HG02840 (cell line): ENCODE measurements around the gene OR4K15.
"Not testable (repeated sequence)": the region's sequence is repeated elsewhere in the genome, so short reads cannot be mapped to it uniquely, and the experiment has no call there.

Experiments
- ATAC-seq: cut with Tn5 transposase; IDR thresholded peaks from one replicate; pipeline ENCODE4 v1.9.1; 2021; ENCODE audit warnings: mild to moderate bottlenecking, moderate library complexity, moderate number of reproducible peaks; ENCODE audit not compliant: unreplicated experiment, low FRiP score

OR4K15 gene, protein sequence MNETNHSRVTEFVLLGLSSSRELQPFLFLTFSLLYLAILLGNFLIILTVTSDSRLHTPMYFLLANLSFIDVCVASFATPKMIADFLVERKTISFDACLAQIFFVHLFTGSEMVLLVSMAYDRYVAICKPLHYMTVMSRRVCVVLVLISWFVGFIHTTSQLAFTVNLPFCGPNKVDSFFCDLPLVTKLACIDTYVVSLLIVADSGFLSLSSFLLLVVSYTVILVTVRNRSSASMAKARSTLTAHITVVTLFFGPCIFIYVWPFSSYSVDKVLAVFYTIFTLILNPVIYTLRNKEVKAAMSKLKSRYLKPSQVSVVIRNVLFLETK

DNA sequence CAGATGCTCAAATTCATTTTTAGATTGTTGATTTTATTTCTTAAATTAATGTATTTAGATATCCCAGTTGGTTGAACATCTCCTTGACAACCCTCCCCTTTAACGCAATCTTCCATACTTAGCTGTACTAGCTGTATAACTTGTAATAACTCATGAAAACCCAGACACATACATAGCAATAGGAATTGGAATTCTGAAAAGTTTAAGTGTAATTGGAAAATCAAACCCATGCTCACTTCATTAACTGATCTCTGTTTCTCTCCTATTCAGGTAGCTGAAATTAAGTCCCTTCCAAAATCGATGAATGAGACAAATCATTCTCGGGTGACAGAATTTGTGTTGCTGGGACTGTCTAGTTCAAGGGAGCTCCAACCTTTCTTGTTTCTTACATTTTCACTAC is at the start of gene OR4K15:
TSS of gene OR4K15 (plus strand) at position 301 of the 400 bp plus-strand sequence. CDS start at position 301, 0 bp downstream.
- no peak for ATAC-seq

DNA sequence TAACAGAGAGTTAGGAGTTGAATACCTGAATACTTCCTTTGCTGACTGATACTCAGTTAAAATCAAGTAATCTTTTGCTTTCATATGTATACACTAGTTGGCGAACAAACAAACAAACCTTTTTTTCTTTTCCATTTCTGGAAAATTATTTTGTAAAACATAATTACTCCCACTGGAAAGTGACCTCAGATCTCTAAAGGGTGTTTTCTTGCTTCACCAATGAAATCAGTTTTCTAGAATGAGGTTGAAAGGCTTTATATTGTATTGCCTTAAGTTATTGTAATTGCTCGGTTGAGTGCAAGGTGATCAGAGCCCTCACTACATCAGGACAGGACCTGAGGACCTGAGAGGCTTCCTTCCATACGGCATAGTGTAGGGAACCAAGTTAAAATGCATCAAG is 44.8 kb upstream of the OR4K15 start, which contains the start of gene OR4K1:
TSS of gene OR4K1 (plus strand) at position 301 of the 400 bp plus-strand sequence. CDS start 4,750 bp downstream, outside the sequence.
- ATAC-seq = no peak

DNA sequence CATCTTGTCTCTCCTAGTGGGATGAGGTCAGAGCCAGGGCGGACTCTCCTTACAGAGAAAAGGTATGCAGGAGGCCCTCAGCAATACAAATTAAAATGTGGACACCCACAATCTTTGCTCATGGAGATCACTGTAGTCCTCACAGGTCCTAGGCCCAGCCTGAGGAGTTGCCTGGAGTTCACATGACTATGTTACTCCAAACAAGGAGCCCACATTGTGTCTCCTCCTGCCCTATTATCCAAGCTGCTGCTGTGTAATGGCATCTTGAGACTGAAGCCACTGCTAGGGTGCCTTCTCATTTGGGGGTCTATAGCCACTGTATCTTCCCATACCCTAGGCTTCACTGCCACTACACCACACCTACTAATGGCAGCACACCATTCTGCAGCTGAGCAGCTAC is 33.7 kb upstream of the OR4K15 start:
- ATAC-seq = no peak

DNA sequence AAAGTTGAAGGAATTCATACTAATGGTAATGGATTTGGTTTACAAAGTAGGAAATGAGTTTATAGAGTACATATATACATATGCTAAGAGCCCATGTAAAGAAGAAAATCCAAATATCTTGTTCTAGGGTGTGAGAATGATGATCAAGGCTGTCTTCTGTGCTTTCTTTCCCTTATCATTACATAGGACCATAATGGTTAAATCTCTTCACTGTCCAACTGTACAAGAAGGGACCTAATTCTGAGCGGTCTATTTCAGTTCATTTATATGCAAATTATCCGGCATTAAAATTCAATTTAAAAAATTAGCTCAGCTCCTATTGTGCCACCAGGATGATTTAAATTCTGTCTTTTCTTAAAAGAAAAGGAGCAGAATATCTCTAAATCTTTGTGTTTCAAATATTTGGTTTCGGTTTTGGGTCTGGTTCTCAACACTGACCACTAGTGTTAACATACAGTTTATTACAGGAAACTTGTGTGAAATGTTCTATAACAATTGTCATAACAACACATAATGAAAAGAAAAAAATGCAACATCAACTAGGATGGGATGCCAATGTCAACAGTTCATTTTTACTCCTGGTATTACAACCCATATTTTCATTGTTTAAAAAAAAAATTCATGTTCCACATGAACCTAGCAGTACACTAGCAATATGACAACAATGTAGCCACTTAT is 27.8 kb upstream of the OR4K15 start:
- no peak for ATAC-seq

DNA sequence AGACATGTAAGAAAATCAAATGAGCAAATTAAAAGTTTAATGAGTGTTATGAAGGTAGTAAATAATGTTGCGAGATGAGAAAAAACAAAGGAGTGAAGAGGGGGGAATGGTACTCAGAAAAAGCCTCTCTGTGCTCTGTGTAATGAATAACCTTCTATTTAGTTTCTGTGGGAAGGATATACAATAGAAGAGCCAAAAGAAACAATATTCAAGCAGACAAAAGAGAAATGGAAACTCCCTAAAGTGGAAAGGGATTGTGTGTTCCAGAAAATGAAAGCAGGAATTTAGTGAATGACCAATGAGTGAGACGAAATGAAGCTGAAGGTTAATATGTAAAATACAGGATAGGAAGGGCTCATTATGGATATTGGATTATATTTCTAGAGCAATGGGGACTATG is 26.2 kb upstream of the OR4K15 start:
- ATAC-seq = no peak

DNA sequence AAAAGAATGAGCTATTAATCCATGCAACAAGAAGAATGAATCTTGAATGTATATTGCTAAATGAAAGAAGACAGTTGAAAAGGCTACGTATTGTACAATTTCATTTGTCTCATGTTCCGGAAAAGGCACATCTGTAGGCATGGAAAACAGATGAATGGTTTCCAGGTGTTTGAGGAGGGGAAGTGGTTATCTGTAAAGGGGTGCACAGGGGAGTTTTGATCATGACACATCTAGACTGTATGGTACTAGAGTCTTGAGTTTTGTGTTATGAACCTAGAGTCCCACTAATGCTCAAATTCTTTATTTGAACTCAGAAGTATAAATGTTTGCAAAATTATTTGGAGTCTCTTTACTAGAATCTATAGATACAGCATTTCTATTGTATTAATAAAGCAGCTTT is 5.7 kb upstream of the OR4K15 start:
- ATAC-seq = not testable (repeated sequence)

DNA sequence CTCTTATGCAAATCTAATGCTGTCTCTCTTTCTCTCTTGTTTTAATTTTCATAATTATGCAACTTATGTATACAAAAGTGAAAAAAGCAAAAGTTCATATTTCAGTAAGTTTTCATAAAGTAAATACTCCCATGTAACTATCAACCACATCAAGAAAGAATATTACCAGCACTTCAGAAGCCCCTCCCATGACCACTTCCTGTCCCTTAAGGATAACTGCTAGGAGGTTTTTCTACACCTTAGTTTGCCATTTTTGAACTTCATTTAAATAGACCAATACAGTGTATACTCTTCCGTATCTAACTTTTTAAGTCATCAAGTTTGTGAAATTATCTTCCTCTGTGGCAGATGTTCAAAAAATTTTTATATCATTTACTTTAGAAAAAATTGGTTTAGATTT is 547 bp upstream of the OR4K15 start:
- ATAC-seq = no peak

DNA sequence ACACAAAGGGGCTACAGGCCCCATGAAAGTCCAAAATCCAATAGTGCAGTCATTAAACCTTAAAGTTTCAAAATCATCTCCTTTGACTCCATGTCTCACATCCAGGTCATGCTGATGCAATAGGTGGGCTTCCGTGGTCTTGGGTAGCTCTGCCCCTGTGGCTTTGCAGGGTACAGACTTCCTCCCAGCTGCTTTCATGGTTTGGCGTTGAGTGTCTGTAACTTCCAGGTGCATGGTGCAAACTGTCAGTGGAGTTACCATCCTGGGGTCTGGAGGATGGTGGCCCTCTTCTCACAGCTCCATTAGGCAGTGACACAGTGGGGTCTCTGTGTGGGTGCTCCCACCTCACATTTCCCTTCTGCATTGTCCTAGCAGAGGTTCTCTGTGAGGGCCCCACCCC is 18.0 kb downstream of the OR4K15 start:
- ATAC-seq = no peak

DNA sequence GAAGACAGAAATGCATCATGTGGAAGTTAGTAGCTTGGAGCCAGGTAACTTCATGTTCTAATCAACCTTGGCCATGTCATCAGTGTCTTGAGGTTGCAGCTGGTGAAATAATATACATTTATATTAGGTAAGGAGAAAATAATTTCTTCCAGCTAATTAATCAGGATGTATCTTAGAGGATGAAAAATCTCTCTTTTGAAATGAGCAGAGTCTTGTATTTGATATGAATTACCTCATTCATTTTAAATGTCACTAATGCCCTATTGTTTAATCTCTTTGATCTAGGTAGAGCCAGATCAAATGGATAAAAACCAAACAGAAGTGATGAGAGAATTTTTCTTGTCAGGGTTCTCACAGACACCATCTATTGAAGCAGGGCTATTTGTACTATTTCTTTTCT is 26.5 kb downstream of the OR4K15 start, which contains the start of gene OR4Q2:
TSS of gene OR4Q2 (plus strand) at position 301 of the 400 bp plus-strand sequence.
- no peak for ATAC-seq

DNA sequence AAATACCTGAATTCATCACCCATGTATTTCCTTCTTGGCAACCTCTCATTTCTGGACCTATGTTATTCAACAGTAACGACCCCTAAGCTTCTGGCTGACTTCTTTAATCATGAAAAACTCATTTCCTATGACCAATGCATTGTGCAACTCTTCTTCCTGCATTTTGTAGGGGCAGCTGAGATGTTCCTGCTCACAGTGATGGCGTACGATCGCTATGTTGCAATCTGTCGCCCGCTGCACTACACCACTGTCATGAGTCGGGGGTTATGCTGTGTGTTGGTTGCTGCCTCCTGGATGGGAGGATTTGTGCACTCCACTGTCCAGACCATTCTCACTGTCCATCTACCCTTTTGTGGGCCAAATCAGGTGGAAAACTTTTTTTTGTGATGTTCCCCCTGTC is 26.9 kb downstream of the OR4K15 start:
- ATAC-seq = no peak

DNA sequence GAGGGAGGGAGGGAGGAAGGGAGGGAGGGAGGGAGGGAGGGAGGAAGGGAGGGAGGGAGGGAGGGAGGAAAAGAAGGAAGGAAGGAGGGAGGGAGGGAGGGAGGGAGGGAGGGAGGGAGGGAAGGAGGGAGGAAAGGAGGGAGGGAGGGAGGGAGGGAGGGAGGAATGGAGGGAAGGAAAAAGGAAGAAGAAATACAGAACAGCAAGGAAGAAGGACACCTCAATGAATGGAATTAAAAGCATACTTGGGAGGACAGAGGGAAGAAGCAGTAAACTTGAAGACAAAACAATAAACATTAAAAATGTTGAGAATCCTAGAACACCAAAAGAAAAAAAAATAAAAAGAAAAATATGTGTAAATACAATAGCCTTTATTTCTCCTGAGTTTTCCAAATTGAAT is 32.8 kb downstream of the OR4K15 start:
- ATAC-seq = no peak

DNA sequence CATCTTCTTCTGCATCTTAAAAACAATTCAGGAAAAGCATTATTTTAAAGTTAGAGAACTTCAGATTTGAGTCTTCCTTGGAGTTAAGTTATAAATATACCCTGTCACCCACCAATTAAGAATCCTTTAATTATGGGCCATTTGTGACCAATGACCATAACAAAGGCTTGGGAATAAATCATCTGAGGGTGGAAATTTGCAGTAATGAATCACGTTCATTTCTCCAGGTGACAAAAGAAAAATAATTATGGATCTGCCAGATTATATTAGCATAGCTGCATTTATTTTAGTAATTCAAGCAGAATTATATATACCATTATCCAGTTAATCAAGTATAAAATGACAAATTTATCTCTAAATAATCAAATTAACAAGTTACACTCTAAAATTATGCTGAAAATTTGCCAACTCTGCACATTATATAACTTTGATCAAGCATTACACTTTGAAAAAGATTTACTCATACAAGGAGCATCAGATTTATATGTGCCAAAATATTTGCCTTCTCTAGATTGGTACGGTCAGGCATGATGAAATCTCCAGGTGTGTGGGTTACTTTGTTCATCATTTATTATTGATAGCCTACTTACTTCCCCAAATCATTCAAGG is 44.0 kb downstream of the OR4K15 start, which contains the start of gene OR4K14:
TSS of gene OR4K14 (minus strand) at position 51 of the 609 bp plus-strand sequence. CDS start 4,114 bp downstream, outside the sequence.
- ATAC-seq = no peak
